ENCODE measurements around the gene FAM83F.

DNA sequence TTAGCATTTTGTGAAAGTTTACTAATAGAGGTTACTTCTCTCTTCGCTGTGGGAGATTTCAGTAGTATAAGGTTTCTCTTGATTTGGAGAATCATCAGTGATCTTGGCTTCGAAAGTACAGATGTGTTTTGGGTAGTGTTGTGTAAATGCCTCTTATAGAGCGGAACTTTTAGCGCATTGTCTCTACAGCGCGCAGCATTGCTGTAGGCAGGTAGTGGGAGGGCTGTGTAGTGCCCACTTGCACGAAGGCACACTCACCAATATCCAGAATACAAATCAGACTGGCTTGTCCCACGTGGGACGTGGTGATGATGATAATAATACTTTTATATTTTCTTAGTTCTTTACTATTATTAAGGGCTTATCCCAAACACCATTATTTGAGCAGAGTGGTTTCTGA, 51.4 kb downstream of the FAM83F start:
- TF ChIP-seq, protein P1, sequence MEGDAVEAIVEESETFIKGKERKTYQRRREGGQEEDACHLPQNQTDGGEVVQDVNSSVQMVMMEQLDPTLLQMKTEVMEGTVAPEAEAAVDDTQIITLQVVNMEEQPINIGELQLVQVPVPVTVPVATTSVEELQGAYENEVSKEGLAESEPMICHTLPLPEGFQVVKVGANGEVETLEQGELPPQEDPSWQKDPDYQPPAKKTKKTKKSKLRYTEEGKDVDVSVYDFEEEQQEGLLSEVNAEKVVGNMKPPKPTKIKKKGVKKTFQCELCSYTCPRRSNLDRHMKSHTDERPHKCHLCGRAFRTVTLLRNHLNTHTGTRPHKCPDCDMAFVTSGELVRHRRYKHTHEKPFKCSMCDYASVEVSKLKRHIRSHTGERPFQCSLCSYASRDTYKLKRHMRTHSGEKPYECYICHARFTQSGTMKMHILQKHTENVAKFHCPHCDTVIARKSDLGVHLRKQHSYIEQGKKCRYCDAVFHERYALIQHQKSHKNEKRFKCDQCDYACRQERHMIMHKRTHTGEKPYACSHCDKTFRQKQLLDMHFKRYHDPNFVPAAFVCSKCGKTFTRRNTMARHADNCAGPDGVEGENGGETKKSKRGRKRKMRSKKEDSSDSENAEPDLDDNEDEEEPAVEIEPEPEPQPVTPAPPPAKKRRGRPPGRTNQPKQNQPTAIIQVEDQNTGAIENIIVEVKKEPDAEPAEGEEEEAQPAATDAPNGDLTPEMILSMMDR (IDR thresholded peaks at IDR 0.05), result no peak
- TF ChIP-seq POLR2A (IDR thresholded peaks at IDR 0.05), result no peak
